ENCODE measurements around the gene UBXN1. TPM values are rescaled to one million over a fixed set of nuclear protein-coding genes. Genes with fewer than 3 reads are reported as not detected.

The UBXN1 gene
- total RNA-seq, 1 experiment from 2014 or later: 94.2 TPM

DNA sequence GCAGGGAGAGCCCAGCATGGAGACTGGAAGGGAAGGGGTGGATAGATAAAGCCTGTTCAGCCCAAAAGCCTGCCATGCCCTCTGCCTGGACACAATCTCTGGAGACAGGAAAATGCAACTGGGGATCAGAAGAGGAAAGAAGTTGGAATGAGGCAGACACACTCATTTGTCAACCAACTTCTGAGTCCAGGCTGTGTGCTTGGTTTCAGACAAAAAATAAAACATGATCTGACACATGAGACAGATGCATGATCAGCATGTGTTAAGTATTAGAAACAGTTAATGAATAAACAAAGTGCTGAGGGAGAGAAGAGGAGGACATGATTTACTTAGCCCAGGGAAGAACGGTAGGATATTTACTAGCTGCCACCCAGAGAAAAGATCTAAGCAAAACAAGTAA lies 9.6 kb upstream of the UBXN1 start:
- Histone ChIP-seq H3K9me2 (ENCODE audit: insufficient read depth) (no peaks in the 10 kb centered on the region), H4K20me1 (ENCODE audit: insufficient read depth) (no peaks in the 10 kb centered on the region), H3K4me3 (replicated peaks in 1 of 2; ENCODE audit: low read depth in 1 of 2, low read length in 2 of 2) (no peak overlapping the region), H3K27ac (ENCODE audit: low read depth, low read length) (no peak overlapping the region), H2AFZ (ENCODE audit: low read depth, low read length, poor library complexity, severe bottlenecking) (no peak overlapping the region), H3K79me2 (ENCODE audit: insufficient read depth, low read length) (no peaks in the 10 kb centered on the region), H3K9ac (ENCODE audit: low read length) (no peak overlapping the region), H3K36me3 (ENCODE audit: control insufficient read depth in 1 of 2, insufficient read depth in 2 of 2, low read length in 2 of 2) (peaks cover 18 to 27% of the 10 kb centered on the region in 2 experiments; a peak in 3 of 4 replicates), H3K4me2 (ENCODE audit: low read length) (no peak overlapping the region), H3K27me3 (ENCODE audit: insufficient read depth, low read length) (no peaks in the 10 kb centered on the region), H3K4me1 (ENCODE audit: control insufficient read depth in 1 of 2, insufficient read depth in 2 of 2, low read length in 2 of 2) (no peaks in the 10 kb centered on the region), H3K9me3 (ENCODE audit: control insufficient read depth in 1 of 2, insufficient read depth in 1 of 2, low read depth in 1 of 2, low read length in 2 of 2) (no peaks in the 10 kb centered on the region)
- intact Hi-C loops (cut with micrococcal nuclease): no loop called here
- TF ChIP-seq, protein P1, sequence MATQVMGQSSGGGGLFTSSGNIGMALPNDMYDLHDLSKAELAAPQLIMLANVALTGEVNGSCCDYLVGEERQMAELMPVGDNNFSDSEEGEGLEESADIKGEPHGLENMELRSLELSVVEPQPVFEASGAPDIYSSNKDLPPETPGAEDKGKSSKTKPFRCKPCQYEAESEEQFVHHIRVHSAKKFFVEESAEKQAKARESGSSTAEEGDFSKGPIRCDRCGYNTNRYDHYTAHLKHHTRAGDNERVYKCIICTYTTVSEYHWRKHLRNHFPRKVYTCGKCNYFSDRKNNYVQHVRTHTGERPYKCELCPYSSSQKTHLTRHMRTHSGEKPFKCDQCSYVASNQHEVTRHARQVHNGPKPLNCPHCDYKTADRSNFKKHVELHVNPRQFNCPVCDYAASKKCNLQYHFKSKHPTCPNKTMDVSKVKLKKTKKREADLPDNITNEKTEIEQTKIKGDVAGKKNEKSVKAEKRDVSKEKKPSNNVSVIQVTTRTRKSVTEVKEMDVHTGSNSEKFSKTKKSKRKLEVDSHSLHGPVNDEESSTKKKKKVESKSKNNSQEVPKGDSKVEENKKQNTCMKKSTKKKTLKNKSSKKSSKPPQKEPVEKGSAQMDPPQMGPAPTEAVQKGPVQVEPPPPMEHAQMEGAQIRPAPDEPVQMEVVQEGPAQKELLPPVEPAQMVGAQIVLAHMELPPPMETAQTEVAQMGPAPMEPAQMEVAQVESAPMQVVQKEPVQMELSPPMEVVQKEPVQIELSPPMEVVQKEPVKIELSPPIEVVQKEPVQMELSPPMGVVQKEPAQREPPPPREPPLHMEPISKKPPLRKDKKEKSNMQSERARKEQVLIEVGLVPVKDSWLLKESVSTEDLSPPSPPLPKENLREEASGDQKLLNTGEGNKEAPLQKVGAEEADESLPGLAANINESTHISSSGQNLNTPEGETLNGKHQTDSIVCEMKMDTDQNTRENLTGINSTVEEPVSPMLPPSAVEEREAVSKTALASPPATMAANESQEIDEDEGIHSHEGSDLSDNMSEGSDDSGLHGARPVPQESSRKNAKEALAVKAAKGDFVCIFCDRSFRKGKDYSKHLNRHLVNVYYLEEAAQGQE (IDR thresholded peaks at IDR 0.05; ENCODE audit: low read depth): no peak
- TF ChIP-seq RAD21 (IDR thresholded peaks at IDR 0.05; ENCODE audit: low read depth) (no peak), YY1 (IDR thresholded peaks at IDR 0.05; ENCODE audit: extremely low read depth, insufficient replicate concordance, low read depth, low read length) (no peak), EZH2 (IDR thresholded peaks at IDR 0.05) (no peak), ZNF274 (IDR thresholded peaks at IDR 0.05; ENCODE audit: low read depth, low read length) (no peak), EZH2phosphoT487 (IDR thresholded peaks at IDR 0.05; ENCODE audit: borderline replicate concordance) (no peak), JUND (IDR thresholded peaks at IDR 0.05) (no peak), CBX3 (IDR thresholded peaks at IDR 0.05; ENCODE audit: low read depth) (no peak), ZFX (IDR thresholded peaks at IDR 0.05) (no peak), SIN3A (IDR thresholded peaks at IDR 0.05; ENCODE audit: low read depth) (no peak), EGR1 (IDR thresholded peaks at IDR 0.05; ENCODE audit: low read depth) (no peak)
- TF ChIP-seq, protein P2, sequence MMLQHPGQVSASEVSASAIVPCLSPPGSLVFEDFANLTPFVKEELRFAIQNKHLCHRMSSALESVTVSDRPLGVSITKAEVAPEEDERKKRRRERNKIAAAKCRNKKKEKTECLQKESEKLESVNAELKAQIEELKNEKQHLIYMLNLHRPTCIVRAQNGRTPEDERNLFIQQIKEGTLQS (IDR thresholded peaks at IDR 0.05): no peak
- TF ChIP-seq, protein P3, sequence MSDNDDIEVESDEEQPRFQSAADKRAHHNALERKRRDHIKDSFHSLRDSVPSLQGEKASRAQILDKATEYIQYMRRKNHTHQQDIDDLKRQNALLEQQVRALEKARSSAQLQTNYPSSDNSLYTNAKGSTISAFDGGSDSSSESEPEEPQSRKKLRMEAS (IDR thresholded peaks at IDR 0.05): no peak
- ATAC-seq: no peak
- ChIA-PET CTCF (no interaction called here), RAD21 (ENCODE audit: low non-redundant PET in 1 of 2, low total read pairs in 2 of 2, uncharacterized antibody in 2 of 2, unreplicated experiment in 2 of 2) (no interaction called here), POLR2A (interaction anchor here (1.3 kb wide), 1 partner anchor 24 kb away, joined by 4 read pairs; the partner anchor contains the start of genes C11orf98 and CSKMT)
- BruUV-seq (replicated peaks): no TSS peak
- DNase-seq (ENCODE audit: low read depth, low spot score): no peak

All from HCT116 (cell line).